GM21367 (cell line): ENCODE data around the gene ARHGAP10.

Experiments
- ATAC-seq: cut with Tn5 transposase; IDR thresholded peaks from one replicate; pipeline ENCODE4 v1.9.1; 2021; ENCODE audit not compliant: unreplicated experiment

ARHGAP10 gene

GRCh38 chr4:147823130-147823529, 91.2 kb downstream of the ARHGAP10 start:
- no peak for ATAC-seq

GRCh38 chr4:147824316-147824715, 92.4 kb downstream of the ARHGAP10 start:
- no peak for ATAC-seq

DNA sequence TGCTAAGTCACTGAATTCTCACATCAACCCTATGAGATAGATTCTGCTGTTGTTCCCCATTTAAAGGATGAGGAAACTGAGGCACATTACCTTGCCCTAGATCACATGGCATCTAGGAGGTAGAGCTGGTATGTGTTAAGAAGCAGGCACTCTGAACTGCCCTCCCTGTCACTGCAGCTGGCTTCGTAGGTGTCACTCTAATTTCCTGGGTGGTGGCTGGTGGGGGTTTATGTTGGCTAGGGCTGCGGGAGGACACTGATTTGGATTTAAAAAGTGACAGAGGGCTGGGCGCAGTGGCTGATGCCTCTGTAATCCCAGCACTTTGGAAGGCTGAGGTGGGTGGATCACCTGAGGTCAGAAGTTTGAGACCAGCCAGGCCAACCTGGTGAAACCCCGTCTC, 93.0 kb downstream of the ARHGAP10 start:
- no peak for ATAC-seq

- ATAC-seq: no peak
These were observed 93.8 kb downstream of the ARHGAP10 start for GRCh38 chr4:147825451-147826287.

DNA sequence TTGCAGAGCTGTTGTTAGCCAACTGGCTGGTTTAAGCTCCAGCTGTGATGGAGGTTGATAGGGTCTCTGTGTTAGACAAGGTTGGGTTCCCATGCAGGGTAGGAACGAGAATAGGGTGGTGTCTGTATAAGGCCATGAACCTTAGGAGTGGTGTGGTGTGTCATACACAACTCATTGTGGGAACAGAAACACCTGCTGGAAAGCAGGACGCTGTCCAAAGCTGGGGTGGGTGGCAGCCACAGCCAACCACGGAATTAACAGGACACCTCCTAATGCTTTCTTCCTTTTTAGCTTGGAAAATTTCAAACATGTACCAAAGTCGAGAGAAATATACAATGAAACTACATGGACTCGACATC, 94.4 kb downstream of the ARHGAP10 start:
- no peak for ATAC-seq

- no peak for ATAC-seq
These were observed 96.5 kb downstream of the ARHGAP10 start for GRCh38 chr4:147828331-147828905.

- no peak for ATAC-seq
These were observed 97.7 kb downstream of the ARHGAP10 start for GRCh38 chr4:147829401-147830101.

GRCh38 chr4:147830102-147830463, 98.2 kb downstream of the ARHGAP10 start:
- ATAC-seq: no peak

- no peak for ATAC-seq
These were observed 99.1 kb downstream of the ARHGAP10 start for GRCh38 chr4:147830987-147831386.

GRCh38 chr4:147831551-147832171, 99.8 kb downstream of the ARHGAP10 start:
- no peak for ATAC-seq

GRCh38 chr4:147833254-147833653, 101.4 kb downstream of the ARHGAP10 start:
- ATAC-seq: no peak

DNA sequence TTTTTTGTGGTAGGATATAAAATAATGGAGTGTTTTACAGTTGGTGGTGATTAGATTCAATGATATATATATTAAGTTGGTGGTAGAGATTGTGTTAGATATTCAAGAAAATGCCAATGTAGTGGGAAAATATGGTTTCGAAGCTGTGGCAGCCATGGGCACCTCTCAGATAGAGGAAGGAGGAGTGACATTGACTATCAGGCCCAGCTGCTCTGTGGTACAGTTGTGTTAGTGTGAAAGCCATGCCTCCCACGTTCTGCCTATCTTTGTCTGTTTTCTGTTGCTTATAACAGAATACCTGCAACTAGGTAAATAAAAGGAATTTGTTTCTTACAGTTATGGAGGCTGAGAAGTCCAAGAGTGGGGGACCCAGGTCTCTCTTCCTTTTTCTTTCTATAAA, 101.9 kb downstream of the ARHGAP10 start:
- ATAC-seq: no peak

DNA sequence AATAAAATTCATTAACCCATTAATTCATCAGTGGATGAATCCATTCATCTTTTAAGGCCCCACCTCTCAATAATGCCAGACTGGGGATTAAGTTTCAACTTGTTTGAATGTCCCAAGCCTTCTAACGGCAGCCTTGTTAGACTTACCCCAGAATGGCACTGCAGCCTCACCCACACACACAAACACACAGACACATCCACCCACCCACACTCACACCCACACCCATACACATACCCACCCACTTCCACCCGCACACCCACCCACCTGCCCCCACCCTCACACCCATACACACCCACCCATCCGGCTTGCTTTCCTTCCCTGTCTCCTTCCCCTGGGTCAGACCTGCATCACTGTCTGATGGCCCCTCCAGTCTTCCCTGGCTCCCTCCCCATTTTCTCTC, 102.6 kb downstream of the ARHGAP10 start:
- ATAC-seq: no peak

DNA sequence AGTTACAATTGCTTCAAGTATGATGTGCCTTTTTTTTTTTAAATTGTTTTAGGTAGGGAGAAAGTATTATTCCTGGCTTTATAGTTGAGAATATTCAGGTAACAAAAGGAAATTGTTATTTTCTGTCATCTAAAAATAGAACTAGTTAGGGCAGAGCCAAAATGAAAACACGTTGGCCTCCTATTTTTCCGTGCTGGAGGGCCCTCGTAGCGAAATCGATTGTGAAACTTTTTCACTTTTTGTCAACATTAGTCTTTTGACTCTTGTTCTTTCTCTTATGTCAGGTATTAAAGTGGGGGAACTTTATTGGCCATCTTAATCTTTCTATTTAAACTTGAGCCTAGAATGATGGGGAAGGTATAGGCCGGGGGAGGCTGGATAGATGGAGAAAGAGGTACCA, 104.9 kb downstream of the ARHGAP10 start:
- ATAC-seq: no peak

DNA sequence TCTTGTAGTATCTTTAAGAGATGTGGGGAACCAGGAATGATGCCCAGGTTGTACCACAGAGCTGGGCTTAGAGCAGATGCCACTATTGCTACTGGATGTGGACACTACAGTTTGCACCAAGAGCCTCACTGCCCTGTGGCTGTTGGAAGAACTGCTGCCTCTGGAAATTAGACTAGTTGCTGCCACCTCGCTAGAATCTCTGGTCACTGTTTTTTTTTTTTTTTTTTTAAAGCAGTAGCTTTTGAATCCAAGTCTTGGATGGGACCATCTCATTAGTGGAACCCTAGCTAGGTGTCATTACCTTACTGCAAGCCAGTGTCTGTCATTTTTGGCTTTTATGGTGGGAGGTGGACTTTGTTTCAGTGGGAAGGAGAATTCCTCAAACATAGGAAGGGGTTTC, 105.5 kb downstream of the ARHGAP10 start:
- no peak for ATAC-seq

DNA sequence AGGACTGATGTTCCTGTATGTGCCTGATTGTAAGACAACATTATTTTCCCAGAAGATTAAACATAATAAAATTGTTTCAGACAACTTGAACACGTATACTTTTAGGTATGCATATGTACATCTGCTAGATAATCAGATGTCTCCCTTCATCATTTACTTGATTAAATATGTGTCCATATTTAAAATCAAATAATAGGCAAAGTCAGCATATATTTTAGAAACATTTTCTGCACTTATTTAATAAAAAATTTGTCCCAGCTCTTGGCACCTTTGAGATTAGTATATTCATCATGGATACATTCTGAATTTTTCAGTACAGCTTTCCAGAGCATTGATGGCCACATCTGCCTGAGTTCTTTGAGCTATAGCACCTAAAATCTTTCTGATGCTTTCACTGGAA, 106.0 kb downstream of the ARHGAP10 start:
- no peak for ATAC-seq

- ATAC-seq: no peak
These were observed 107.3 kb downstream of the ARHGAP10 start for GRCh38 chr4:147839200-147839599.

- ATAC-seq: no peak
These were observed 107.8 kb downstream of the ARHGAP10 start for GRCh38 chr4:147839663-147840062.

DNA sequence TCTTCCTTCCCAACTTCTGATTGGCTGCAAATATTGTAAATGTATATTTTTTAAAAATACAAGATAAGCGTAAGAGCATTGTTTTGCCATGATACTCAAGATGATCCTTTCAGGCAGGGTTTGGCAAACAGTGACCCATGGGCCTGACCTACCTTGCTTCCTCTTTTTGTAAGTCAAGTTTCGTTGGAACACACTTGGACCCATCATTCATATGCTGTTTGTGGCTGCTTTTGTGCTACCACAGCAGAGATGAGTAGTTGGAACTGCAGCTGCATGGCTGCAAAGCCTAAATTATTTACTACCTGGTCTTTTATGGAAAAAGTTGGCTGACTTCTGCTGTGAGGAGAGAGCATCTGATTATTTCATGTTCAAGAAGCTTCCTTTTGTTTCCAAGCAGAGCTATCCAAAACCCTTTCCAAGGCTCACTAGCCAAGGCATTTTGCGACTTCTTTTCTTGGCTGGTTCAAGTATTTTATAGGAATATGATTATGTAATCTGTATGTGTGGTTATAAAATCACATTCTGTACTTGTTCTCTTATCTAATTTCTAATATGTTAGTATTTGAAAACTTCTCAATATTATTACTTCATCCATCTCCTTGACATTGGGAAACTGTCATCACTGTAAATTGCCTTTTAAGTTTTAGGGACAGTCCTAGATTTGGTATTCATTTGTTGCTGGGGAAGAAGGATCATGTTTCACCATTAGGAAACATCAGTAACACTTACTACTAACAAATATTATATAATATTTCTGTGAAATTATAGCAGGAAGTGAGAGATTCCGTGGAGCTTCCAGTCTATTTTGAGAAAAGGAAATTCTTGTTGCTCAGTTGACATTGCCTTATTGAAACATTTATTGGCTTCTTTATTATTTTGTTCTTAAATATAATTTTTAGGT, 109.2 kb downstream of the ARHGAP10 start:
- ATAC-seq: no peak

GRCh38 chr4:147842573-147842972, 110.7 kb downstream of the ARHGAP10 start:
- no peak for ATAC-seq

DNA sequence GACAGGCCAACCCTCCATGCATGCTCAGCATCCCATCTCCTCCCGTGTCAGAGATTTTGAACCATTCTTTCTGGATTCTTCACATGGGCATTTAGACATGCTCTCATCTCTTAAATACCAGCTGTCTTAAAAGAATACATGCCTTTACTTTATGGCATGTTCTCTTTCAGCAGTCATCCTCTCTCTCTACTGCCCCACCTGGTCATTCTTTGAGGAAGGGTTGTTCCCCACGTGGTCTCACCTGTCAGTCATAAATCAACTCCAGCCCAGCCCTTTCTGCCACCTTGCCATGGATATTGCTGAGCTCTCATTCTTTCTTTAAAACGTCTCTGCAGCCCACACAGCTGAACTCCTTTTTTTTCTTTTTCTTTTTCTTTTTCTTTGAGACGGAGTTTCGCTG, 111.3 kb downstream of the ARHGAP10 start:
- ATAC-seq: no peak
